Neural cell (in vitro differentiated cells): ENCODE data around the gene DGLUCY.

Experiments used
- EP300 ChIP-seq: fragments of 450-650 bp; conservative IDR thresholded peaks from 2 replicates; pipeline ENCODE4 v1.6.1; 2014; ENCODE audit warnings: antibody characterized with exemption, mild to moderate bottlenecking, moderate library complexity; ENCODE audit not compliant: poor library complexity, severe bottlenecking
- EZH2 ChIP-seq: fragments of 200-600, 300-800 bp; shearing (Covaris generic), sonication (generic); IDR thresholded peaks from 2 replicates; pipeline ENCODE4 v1.6.1; 2014; ENCODE audit warnings: antibody characterized with exemption, low read length, borderline replicate concordance, mild to moderate bottlenecking; ENCODE audit not compliant: insufficient read depth, poor library complexity, severe bottlenecking
- MXI1 ChIP-seq: fragments of 450-650 bp; conservative IDR thresholded peaks from 2 replicates; pipeline ENCODE4 v1.6.1; 2014; ENCODE audit warnings: antibody characterized with exemption, mild to moderate bottlenecking; ENCODE audit not compliant: poor library complexity, severe bottlenecking
- POLR2AphosphoS5 ChIP-seq: IDR thresholded peaks from 2 replicates; pipeline ENCODE4 v1.6.1; 2012
- TF ChIP-seq, protein P1 (sequence below): fragments of 450-650 bp; IDR thresholded peaks from 2 replicates; pipeline ENCODE4 v1.5.1; 2014; ENCODE audit warnings: antibody characterized with exemption, mild to moderate bottlenecking, moderate library complexity; ENCODE audit not compliant: poor library complexity, severe bottlenecking
- TF ChIP-seq, protein P2 (sequence below): IDR thresholded peaks from 2 replicates; pipeline ENCODE4 v1.6.1; 2012; ENCODE audit warnings: borderline replicate concordance

DNA sequence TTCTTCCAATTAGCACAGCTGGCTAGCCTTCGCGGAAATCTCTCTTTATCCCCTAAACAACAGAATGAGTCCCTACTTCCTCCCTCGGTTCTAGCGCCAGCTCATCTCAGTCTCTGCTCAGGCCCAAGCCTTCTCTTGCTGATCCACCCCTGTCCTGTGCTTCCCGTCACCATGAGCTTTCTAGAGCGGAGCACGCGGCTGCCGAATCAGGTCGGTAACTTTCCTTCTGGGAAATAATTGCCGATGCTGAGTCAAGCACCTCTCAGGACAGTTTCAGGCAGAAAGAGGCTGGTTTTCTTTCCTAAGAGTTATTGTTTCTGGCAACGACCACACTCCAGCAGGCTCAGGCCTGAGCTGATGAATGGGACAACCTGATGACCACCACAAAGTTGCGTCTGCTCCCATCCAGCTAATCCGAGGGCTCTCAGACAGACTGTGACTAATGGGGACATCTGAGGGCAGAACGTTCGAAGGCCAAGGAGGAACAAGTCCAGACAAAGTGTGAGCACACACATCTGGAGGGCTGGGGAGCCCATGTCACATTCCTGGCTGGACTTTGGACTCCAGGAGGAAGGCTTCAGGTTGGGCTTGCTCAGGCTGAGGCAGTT, 144.2 kb downstream of the DGLUCY start:
- TF ChIP-seq, protein P1, sequence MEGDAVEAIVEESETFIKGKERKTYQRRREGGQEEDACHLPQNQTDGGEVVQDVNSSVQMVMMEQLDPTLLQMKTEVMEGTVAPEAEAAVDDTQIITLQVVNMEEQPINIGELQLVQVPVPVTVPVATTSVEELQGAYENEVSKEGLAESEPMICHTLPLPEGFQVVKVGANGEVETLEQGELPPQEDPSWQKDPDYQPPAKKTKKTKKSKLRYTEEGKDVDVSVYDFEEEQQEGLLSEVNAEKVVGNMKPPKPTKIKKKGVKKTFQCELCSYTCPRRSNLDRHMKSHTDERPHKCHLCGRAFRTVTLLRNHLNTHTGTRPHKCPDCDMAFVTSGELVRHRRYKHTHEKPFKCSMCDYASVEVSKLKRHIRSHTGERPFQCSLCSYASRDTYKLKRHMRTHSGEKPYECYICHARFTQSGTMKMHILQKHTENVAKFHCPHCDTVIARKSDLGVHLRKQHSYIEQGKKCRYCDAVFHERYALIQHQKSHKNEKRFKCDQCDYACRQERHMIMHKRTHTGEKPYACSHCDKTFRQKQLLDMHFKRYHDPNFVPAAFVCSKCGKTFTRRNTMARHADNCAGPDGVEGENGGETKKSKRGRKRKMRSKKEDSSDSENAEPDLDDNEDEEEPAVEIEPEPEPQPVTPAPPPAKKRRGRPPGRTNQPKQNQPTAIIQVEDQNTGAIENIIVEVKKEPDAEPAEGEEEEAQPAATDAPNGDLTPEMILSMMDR, result no peak
- TF ChIP-seq EZH2 (no peak), EP300 (no peak), POLR2AphosphoS5 (no peak), MXI1 (no peak)
- TF ChIP-seq, protein P2, sequence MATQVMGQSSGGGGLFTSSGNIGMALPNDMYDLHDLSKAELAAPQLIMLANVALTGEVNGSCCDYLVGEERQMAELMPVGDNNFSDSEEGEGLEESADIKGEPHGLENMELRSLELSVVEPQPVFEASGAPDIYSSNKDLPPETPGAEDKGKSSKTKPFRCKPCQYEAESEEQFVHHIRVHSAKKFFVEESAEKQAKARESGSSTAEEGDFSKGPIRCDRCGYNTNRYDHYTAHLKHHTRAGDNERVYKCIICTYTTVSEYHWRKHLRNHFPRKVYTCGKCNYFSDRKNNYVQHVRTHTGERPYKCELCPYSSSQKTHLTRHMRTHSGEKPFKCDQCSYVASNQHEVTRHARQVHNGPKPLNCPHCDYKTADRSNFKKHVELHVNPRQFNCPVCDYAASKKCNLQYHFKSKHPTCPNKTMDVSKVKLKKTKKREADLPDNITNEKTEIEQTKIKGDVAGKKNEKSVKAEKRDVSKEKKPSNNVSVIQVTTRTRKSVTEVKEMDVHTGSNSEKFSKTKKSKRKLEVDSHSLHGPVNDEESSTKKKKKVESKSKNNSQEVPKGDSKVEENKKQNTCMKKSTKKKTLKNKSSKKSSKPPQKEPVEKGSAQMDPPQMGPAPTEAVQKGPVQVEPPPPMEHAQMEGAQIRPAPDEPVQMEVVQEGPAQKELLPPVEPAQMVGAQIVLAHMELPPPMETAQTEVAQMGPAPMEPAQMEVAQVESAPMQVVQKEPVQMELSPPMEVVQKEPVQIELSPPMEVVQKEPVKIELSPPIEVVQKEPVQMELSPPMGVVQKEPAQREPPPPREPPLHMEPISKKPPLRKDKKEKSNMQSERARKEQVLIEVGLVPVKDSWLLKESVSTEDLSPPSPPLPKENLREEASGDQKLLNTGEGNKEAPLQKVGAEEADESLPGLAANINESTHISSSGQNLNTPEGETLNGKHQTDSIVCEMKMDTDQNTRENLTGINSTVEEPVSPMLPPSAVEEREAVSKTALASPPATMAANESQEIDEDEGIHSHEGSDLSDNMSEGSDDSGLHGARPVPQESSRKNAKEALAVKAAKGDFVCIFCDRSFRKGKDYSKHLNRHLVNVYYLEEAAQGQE, result no peak
